Inferior parietal cortex (tissue), 1 donor: ENCODE measurements around the gene NIM1K.
"Not testable (repeated sequence)": the region's sequence is repeated elsewhere in the genome, so short reads cannot be mapped to it uniquely, and the experiment has no call there.

Experiments used
- DNase-seq: peaks from one replicate; pipeline ENCODE4 v3.0.0-alpha.2; 2016; ENCODE audit errors: extremely low spot score

The NIM1K gene

GRCh38 chr5:43191740-43192557 lies at the start of gene NIM1K:
Gene NIM1K (plus strand): TSS chr5:43192225. CDS start chr5:43245776, 53,551 bp downstream.
- DNase-seq: peak; percentile 73

- no peak for DNase-seq
These were observed 47.0 kb upstream of the NIM1K start for GRCh38 chr5:43145071-43145470.

- DNase-seq: no peak
These were observed 45.1 kb upstream of the NIM1K start for GRCh38 chr5:43146958-43147357.

GRCh38 chr5:43148417-43148816 lies 43.6 kb upstream of the NIM1K start:
- DNase-seq: no peak

GRCh38 chr5:43149231-43149630 lies 42.8 kb upstream of the NIM1K start:
- no peak for DNase-seq

- DNase-seq: no peak
These were observed 42.0 kb upstream of the NIM1K start for GRCh38 chr5:43150075-43150474.

GRCh38 chr5:43150748-43151147 lies 41.3 kb upstream of the NIM1K start:
- no peak for DNase-seq

- DNase-seq: no peak
These were observed 39.1 kb upstream of the NIM1K start for GRCh38 chr5:43152946-43153345.

- DNase-seq: no peak
These were observed 37.6 kb upstream of the NIM1K start for GRCh38 chr5:43154469-43154868.

- no peak for DNase-seq
These were observed 36.5 kb upstream of the NIM1K start for GRCh38 chr5:43155394-43156096.

GRCh38 chr5:43156388-43156787 lies 35.6 kb upstream of the NIM1K start:
- no peak for DNase-seq

- DNase-seq: no peak
These were observed 35.0 kb upstream of the NIM1K start for GRCh38 chr5:43157068-43157467.

- peak; percentile 17 for DNase-seq
These were observed 30.8 kb upstream of the NIM1K start for GRCh38 chr5:43161244-43161643.

GRCh38 chr5:43164801-43165200 lies 27.2 kb upstream of the NIM1K start:
- DNase-seq: not testable (repeated sequence)

GRCh38 chr5:43165323-43165722 lies 26.7 kb upstream of the NIM1K start:
- no peak for DNase-seq

- DNase-seq: no peak
These were observed 23.9 kb upstream of the NIM1K start for GRCh38 chr5:43168175-43168574.

- DNase-seq: no peak
These were observed 20.6 kb upstream of the NIM1K start for GRCh38 chr5:43171451-43171850.

- no peak for DNase-seq
These were observed 20.1 kb upstream of the NIM1K start for GRCh38 chr5:43171926-43172325.

GRCh38 chr5:43172779-43173178 lies 19.2 kb upstream of the NIM1K start:
- DNase-seq: no peak

GRCh38 chr5:43174586-43174985 lies 17.4 kb upstream of the NIM1K start:
- no peak for DNase-seq

GRCh38 chr5:43179836-43180235 lies 12.2 kb upstream of the NIM1K start:
- no peak for DNase-seq

GRCh38 chr5:43182421-43182820 lies 9.6 kb upstream of the NIM1K start:
- no peak for DNase-seq

GRCh38 chr5:43183101-43183500 lies 8.9 kb upstream of the NIM1K start:
- not testable (repeated sequence) for DNase-seq
